ENCODE results near the gene LPCAT2. TPM values are rescaled to one million over a fixed set of nuclear protein-coding genes. Genes with fewer than 3 reads are reported as not detected.

LPCAT2 gene
- total and polyA plus RNA-seq, 8 donors, result 1.4 to 36.2 (median 6.6) TPM; not detected in 1

DNA sequence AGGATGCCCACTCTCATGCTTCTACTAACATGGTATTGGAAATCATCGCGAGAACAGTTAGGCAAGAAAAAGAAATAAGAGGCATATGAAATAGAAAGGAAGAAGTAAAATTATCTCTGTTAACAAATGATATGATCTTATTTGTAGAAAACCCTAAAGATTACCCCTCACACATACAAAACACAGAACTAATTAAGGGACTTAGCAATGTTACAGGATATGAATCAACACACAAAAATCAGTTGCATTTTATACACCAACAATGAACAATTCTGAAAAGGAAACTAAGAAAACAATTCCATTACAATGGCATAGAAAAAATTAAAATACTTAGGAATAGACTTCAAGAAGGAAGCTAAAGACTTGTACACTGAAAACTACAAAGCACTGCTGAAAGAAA, 54.9 kb downstream of the LPCAT2 start:
- no peak for DNase-seq
- Histone ChIP-seq H3K9me3 (no peaks in the 10 kb centered on the region), H3K27ac (no peak overlapping the region), H3K4me1 (peaks cover 0 to 36% (median 12%) of the 10 kb centered on the region in 4 donors), H3K27me3 (no peaks in the 10 kb centered on the region), H3K36me3 (no peaks in the 10 kb centered on the region), H3K4me3 (no peak overlapping the region)
- 83 to 100% (median 92%) methylated on average over 2 of the region's 2 CpGs for WGBS, 5 donors
- intact Hi-C loops (cut with DNase I; ENCODE audit: low total_unique reads), result no loop called here
- TF ChIP-seq CTCF (IDR thresholded peaks at IDR 0.05) (no peak), EP300 (IDR thresholded peaks at IDR 0.05) (no peak), POLR2A (IDR thresholded peaks at IDR 0.05) (no peak), POLR2AphosphoS5 (IDR thresholded peaks at IDR 0.05) (no peak)

DNA sequence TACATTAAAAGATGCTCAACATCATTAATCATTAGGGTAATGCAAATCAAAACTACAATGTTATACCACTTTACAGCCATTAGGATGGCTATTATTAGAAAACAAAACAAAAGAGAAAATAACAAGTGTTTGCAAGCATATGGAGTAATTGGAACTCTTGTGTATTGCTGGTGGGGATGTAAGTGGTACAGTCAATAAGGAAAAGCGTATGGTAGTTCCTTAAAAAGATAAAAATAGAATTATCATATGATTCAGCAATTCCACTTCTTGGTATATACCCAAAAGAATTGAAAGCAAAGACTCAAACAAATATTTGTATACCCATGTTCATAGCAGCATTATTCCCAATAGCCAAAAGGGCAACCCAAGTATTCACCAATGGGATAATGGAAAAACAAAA, 56.2 kb downstream of the LPCAT2 start:
- Histone ChIP-seq H3K36me3 (no peaks in the 10 kb centered on the region), H3K9me3 (no peaks in the 10 kb centered on the region), H3K4me1 (peaks cover 0 to 31% (median 9%) of the 10 kb centered on the region in 4 donors), H3K27me3 (no peaks in the 10 kb centered on the region), H3K27ac (no peak overlapping the region), H3K4me3 (no peak overlapping the region)
- 56 to 79% (median 69%) methylated on average over 1 of the region's 1 CpG for WGBS, 5 donors
- TF ChIP-seq POLR2A (IDR thresholded peaks at IDR 0.05), result no peak
- TF ChIP-seq CTCF (IDR thresholded peaks at IDR 0.05), result no peak
- TF ChIP-seq POLR2AphosphoS5 (IDR thresholded peaks at IDR 0.05), result no peak
- no peak for TF ChIP-seq EP300 (IDR thresholded peaks at IDR 0.05)
- intact Hi-C loops (cut with DNase I; ENCODE audit: low total_unique reads), result no loop called here
- DNase-seq, result no peak

GRCh38 chr16:55566432-55567175, 57.7 kb downstream of the LPCAT2 start, which contains the start of gene CAPNS2:
Gene CAPNS2 (plus strand): TSS chr16:55566684. CDS start chr16:55566757, 73 bp downstream.
- no peak for DNase-seq
- H3K27ac ChIP-seq, result no peak within 1 kb of the TSS
- no peaks in the 10 kb centered on the region for H3K27me3 ChIP-seq
- no peaks in the 10 kb centered on the region for H3K9me3 ChIP-seq
- intact Hi-C loops (cut with DNase I; ENCODE audit: low total_unique reads), result no loop called here
- no peak within 1 kb of the TSS for H3K4me3 ChIP-seq
- 90 to 95% (median 93%) methylated on average over 9 of the region's 9 CpGs for WGBS, 5 donors
- H3K36me3 ChIP-seq, result no peaks in the 10 kb centered on the region
- no peak for TF ChIP-seq POLR2A (IDR thresholded peaks at IDR 0.05)
- no peak for TF ChIP-seq POLR2AphosphoS5 (IDR thresholded peaks at IDR 0.05)
- TF ChIP-seq EP300 (IDR thresholded peaks at IDR 0.05), result no peak
- TF ChIP-seq CTCF (IDR thresholded peaks at IDR 0.05), result no peak
- H3K4me1 ChIP-seq, result peaks cover 0 to 24% (median 6%) of the 10 kb centered on the region in 4 donors

GRCh38 chr16:55567382-55567781, 58.5 kb downstream of the LPCAT2 start:
- WGBS, 5 donors, result 60 to 83% (median 67%) methylated on average over 3 of the region's 3 CpGs

More at GRCh38 chr16:55567382-55567781, 58.5 kb downstream of the LPCAT2 start:
- no peak for DNase-seq
- H3K27ac ChIP-seq, result no peak overlapping the region
- no peak overlapping the region for H3K4me3 ChIP-seq
- peaks cover 0 to 24% (median 6%) of the 10 kb centered on the region in 4 donors for H3K4me1 ChIP-seq
- TF ChIP-seq POLR2A (IDR thresholded peaks at IDR 0.05) (no peak), EP300 (IDR thresholded peaks at IDR 0.05) (no peak), CTCF (IDR thresholded peaks at IDR 0.05) (no peak), POLR2AphosphoS5 (IDR thresholded peaks at IDR 0.05) (no peak)
- intact Hi-C loops (cut with DNase I; ENCODE audit: low total_unique reads), result no loop called here
- H3K9me3 ChIP-seq, result no peaks in the 10 kb centered on the region
- H3K36me3 ChIP-seq, result no peaks in the 10 kb centered on the region
- no peaks in the 10 kb centered on the region for H3K27me3 ChIP-seq
